Right cardiac atrium (tissue), 5 donors: ENCODE measurements around the gene CFH. TPM values are rescaled to one million over a fixed set of nuclear protein-coding genes. Genes with fewer than 3 reads are reported as not detected.
"Not testable (repeated sequence)": the region's sequence is repeated elsewhere in the genome, so short reads cannot be mapped to it uniquely, and the experiment has no call there.

Source experiments
- ATAC-seq, 2 donors: fragments of 200-7000 bp; cut with Tn5 transposase; one replicate each; pipeline versions ENCODE4 v1.8.0 to v1.9.1; 2020; ENCODE audit warnings: moderate library complexity in 2 of 2, mild to moderate bottlenecking in 1 of 2
- DNase-seq, 3 donors: peaks; one replicate each; pipeline ENCODE4 v3.0.0-alpha.2; 2020
- H3K27ac ChIP-seq: one replicate; pipeline ENCODE4 v1.5.1; 2013; ENCODE audit warnings: mild to moderate bottlenecking, low read length, control low read depth, moderate library complexity
- H3K27me3 ChIP-seq: one replicate; pipeline ENCODE4 v1.6.1; 2013; ENCODE audit not compliant: control insufficient read depth, insufficient read depth
- H3K4me1 ChIP-seq: one replicate; pipeline ENCODE4 v1.6.1; 2013; ENCODE audit warnings: low read length; ENCODE audit not compliant: control insufficient read depth, insufficient read depth
- H3K4me3 ChIP-seq: one replicate; pipeline ENCODE4 v1.5.1; 2013; ENCODE audit warnings: low read length, control low read depth
- H3K9me3 ChIP-seq: one replicate; pipeline ENCODE4 v1.6.1; 2013; ENCODE audit warnings: low read length; ENCODE audit not compliant: control insufficient read depth
- WGBS: extraction: QIAGEN DNeasy Blood & Tissue Kit; methylation state at CpG from one replicate; pipeline ENCODE4 v1.1.7; 2013; 5-methylcytosine and 5-hydroxymethylcytosine counted together
- intact Hi-C, 4 donors: fragments of 100-400 bp; cut with DNase I; formaldehyde crosslinking; loops; one replicate each; pipeline versions ENCODE4 v1.11.0 to v1.14.0; 2022 to 2023
- polyA plus RNA-seq: library from polyadenylated mRNA; stranded (reverse); fragments of 200-250 nt; gene quantifications from one replicate; pipeline ENCODE4 v1.2.3, GENCODE V29; 2013
- total RNA-seq, 4 donors: library from RNA; stranded (reverse); fragmentation: NEBNext Ultra II Directional; extraction: Animal tissue kit (Norgen Biotek cat#: 25700); gene quantifications; one replicate each; pipeline ENCODE4 v1.2.1, GENCODE V29; 2021
- donor health status: healthy with polysubstance abuse.
- donor health status: DM: no; HTN: yes; CAD: no.
- donor health status: DM: no; HTN: no; CAD: no.
- donor health status: DM: no; HTN: yes; CAD: no; lungs with severe emphysema.
- donor health status: DM: yes; HTN: yes; CAD: no.

CFH gene
- total and polyA plus RNA-seq, 5 donors = 127 to 462 (median 337) TPM

DNA sequence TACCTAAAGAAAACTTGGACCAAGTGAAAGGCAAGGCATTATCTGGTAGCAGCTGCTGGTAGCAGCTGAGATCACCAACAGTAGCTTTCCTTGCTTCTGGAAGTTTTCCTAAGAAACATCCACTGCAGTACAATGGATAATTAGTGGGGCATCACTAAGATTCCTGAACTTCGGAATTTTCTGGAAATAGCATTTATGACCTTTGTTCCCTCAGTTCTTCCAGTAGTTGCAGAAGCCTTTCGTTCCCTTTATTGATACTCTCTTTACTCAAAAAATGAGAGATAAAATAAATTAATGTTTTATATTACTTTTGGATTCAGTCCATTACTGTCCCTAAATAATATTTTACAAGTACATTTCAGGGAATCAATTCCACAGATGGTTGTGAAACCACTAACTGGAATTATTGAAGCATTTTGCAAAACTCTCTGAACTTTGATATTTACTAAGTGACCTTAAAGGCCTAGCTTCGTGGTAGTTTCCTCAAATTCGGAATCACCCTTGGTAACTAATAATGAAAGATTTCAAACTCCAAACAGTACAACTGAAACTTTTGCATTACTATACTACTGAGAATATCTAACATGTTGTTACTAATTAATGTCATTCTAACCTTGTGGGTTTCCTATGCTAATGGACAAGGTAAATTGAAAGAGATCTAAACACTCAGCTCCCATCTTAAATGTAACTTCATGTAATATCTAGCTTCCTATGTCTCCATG lies 113.3 kb downstream of the CFH start:
- H3K27me3 ChIP-seq, H3K4me1 ChIP-seq, H3K9me3 ChIP-seq, DNase-seq, H3K27ac ChIP-seq, H3K4me3 ChIP-seq, intact Hi-C loops, ATAC-seq: not testable (repeated sequence)
- WGBS = 76% methylated on average over 4 of the region's 4 CpGs

DNA sequence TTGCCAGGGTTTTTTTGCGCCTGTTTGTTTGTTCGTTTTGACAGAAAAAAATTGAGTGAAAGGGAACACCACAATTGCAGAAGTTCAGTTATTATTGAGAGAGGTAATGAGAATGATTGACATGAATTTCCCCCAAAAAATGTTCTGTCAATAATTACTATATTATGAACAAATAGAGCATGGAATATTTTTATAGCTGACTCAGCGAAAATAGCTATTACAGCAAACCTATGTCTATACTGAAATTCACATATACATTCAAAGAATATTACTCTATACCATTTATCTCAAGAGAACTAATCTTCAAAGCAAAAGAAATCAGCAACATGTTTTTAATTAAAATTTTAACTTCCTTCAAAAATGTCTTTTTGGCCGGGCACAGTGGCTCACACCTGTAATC lies 118.0 kb downstream of the CFH start:
- whole genome bisulfite sequencing = 93% methylated on average over 4 of the region's 4 CpGs
- intact Hi-C loops, H3K9me3 ChIP-seq, H3K27me3 ChIP-seq, ATAC-seq, H3K4me1 ChIP-seq, DNase-seq, H3K4me3 ChIP-seq, H3K27ac ChIP-seq: not testable (repeated sequence)

DNA sequence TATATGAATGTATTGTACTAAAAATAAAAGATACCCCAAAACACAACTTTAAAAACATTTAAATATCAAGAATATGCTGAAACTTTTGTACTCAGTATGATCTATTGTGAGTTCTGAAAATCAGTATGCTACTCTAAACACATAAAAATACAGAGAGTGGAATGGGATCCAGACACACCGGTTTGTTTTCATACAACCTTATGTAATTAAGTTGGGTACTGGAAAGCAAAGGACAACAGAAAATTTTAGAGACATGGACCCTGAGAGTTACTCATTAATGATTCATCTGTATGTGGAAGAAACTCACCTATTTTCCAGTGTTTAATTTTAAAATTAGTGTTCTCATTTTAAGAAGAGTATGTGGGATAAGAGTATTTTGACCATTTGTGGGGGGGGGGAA lies 121.9 kb downstream of the CFH start:
- intact Hi-C loops = no loop called here
- no peak overlapping the region for H3K27ac ChIP-seq
- no peaks in the 10 kb centered on the region for H3K9me3 ChIP-seq
- DNase-seq = no peak
- no peak overlapping the region for H3K4me3 ChIP-seq
- ATAC-seq = no peak
- H3K27me3 ChIP-seq = no peaks in the 10 kb centered on the region
- WGBS = 90% methylated on average over 1 of the region's 1 CpG
- H3K4me1 ChIP-seq = no peaks in the 10 kb centered on the region

DNA sequence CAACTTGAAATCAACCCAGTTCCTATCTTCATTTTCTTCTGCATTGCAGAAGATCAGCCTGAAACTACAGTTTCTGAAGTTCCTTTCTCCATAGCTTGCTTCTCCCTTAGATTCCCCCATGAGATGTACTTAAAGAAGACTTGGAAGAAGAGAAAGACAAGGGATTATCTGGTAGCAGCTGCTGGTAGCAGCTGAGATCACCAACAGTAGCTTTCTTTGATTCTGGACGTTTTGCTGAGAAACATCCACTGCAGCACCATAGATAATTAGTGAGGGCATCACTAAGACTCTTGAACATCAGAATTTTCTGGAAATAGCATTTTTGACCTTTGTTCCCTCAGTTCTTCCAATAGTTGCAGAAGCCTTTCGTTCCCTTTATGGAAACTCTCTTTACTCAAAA lies 122.3 kb downstream of the CFH start:
- 36% methylated on average over 2 of the region's 2 CpGs for WGBS
- Histone ChIP-seq H3K27ac (no peak overlapping the region), H3K4me1 (no peaks in the 10 kb centered on the region), H3K9me3 (no peaks in the 10 kb centered on the region), H3K27me3 (no peaks in the 10 kb centered on the region), H3K4me3 (no peak overlapping the region)
- no peak for ATAC-seq
- DNase-seq = no peak
- intact Hi-C loops = no loop called here

DNA sequence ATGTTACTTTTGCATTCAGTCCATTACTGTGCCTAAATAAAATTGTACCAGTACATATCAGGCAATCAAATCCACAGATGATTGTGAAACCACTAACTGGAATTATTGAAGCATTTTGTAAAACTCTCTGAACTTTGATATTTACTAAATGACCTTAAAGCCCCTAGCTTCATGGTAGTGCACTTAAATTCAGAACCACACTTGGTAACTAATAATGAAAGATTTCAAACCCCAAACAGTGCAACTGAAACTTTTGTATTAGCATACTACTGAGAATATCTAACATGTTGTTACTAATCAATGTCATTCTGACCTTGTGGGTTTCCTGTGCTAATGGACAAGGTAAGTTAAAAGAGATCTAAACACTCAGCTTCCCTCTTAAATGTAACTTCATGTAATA lies 122.8 kb downstream of the CFH start, which contains the start of gene CFHR3:
CFHR3 (plus strand) TSS at position 238 of the 400 bp plus-strand sequence; CDS start at position 285, 47 bp downstream.
- DNase-seq (no peak), ATAC-seq (no peak)
- Histone ChIP-seq H3K27me3 (no peaks in the 10 kb centered on the region), H3K4me3 (no peak within 1 kb of the TSS), H3K4me1 (no peaks in the 10 kb centered on the region), H3K27ac (no peak within 1 kb of the TSS), H3K9me3 (no peaks in the 10 kb centered on the region)
- intact Hi-C loops = no loop called here

DNA sequence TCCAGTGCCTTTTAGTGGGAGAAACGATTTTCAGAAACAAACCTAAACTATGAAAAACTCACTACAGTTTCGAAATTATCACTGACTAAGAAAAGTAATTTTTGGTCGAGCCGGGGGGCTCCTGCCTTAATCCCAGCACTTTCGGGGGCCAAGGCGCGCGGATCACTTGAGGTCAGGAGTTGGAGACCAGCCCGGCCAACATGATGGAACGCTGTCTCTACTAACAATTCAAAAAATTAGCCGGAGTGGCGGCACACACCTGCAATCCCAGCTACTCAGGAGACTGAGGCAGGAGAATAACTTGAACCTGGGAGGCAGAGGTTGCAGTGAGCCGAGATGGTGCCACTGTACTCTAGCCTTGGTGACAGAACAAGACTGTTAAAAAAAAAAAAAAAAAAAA lies 125.8 kb downstream of the CFH start:
- Histone ChIP-seq H3K27me3 (no peaks in the 10 kb centered on the region), H3K4me1 (no peaks in the 10 kb centered on the region), H3K4me3 (no peak overlapping the region), H3K9me3 (no peaks in the 10 kb centered on the region), H3K27ac (no peak overlapping the region)
- no peak for DNase-seq
- no peak for ATAC-seq
- 89% methylated on average over 13 of the region's 13 CpGs for WGBS
- intact Hi-C loops = no loop called here

DNA sequence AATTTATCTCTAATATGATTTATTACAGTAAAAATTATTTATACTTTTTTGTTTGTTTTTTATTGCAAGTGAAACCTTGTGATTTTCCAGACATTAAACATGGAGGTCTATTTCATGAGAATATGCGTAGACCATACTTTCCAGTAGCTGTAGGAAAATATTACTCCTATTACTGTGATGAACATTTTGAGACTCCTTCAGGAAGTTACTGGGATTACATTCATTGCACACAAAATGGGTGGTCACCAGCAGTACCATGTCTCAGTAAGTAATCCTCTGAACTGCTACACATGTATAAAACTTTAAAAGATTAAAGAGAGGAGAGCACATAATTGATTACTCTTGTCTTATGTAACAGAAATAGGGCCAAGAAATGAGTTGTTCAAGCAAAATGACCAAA lies 127.2 kb downstream of the CFH start:
- H3K27me3 ChIP-seq = no peaks in the 10 kb centered on the region
- H3K27ac ChIP-seq = no peak overlapping the region
- H3K4me1 ChIP-seq = no peaks in the 10 kb centered on the region
- ATAC-seq = no peak
- H3K9me3 ChIP-seq = no peaks in the 10 kb centered on the region
- no peak for DNase-seq
- H3K4me3 ChIP-seq = no peak overlapping the region
- intact Hi-C loops = no loop called here
- 91% methylated on average over 1 of the region's 1 CpG for WGBS

DNA sequence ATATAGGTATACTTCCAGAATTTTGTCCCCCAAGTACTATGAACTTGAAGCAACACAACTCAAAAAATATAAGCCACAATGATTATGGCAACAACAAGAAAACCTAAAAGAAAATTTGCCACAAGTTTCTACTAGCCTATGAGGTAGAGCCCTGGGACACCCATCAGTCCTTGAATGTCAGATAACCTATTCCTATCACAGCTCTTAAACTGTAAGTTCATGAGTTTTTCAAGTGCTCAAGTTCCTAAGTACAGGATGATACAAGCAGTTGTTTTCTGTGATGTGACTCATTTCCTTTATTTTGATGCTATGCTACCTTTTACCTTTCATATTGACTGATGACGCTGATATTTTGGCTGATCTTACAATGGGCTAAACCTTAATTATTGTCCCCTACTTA lies 139.4 kb downstream of the CFH start:
- intact Hi-C loops, H3K9me3 ChIP-seq, DNase-seq, H3K27me3 ChIP-seq, H3K4me3 ChIP-seq, H3K4me1 ChIP-seq, H3K27ac ChIP-seq, ATAC-seq: not testable (repeated sequence)
- WGBS = 89% methylated on average over 1 of the region's 1 CpG

DNA sequence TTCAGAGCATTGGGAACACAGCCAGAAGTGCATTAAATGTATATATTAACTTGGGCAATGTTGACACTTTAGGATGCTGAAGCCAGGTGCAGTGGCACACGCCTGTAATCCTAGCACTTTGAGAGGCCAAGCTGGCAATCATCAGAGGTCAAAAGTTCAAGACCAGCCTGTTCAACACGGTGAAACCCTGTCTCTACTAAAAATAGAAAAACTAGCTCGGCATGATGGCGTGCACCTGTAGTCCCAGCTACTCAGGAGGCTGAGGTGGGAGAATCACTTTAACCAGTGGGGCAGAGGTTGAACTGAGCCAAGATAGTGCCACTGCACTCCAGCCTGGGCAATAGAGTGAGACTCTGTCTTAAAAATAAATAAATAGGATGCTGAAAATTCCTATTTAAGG lies 142.3 kb downstream of the CFH start:
- WGBS = 33% methylated on average over 4 of the region's 4 CpGs
- intact Hi-C loops, H3K4me3 ChIP-seq, ATAC-seq, H3K4me1 ChIP-seq, H3K27ac ChIP-seq, H3K27me3 ChIP-seq, DNase-seq, H3K9me3 ChIP-seq: not testable (repeated sequence)

Other genes starting within 250 kb of the CFH start
- 1 to 10 TPM; 2.7 to 7.1 (median 4.7) TPM for gene KCNT2, start 43.6 kb upstream of the CFH start, total RNA-seq
- gene KCNT2, start 43.6 kb upstream of the CFH start, polyA plus RNA-seq = 1.9 TPM
- under 1 TPM in 3 of 4 donors, not detected in 1; 0.36 to 0.49 (median 0.38) TPM for gene CFHR3, start 122.8 kb downstream of the CFH start, total RNA-seq
- gene CFHR3, start 122.8 kb downstream of the CFH start, polyA plus RNA-seq = 0.70 TPM
- gene CFHR1, start 167.7 kb downstream of the CFH start, total RNA-seq = not detected
- 0.09 TPM for gene CFHR1, start 167.7 kb downstream of the CFH start, polyA plus RNA-seq
- gene CFHR4, start 236.0 kb downstream of the CFH start, total RNA-seq = not detected
- gene CFHR4, start 236.0 kb downstream of the CFH start, polyA plus RNA-seq = not detected